Thymus (tissue), 11 donors: ENCODE measurements around the gene BEAN1. TPM values are rescaled to one million over a fixed set of nuclear protein-coding genes. Genes with fewer than 3 reads are reported as not detected.

Experiments
- DNase-seq, 9 donors: peaks; one replicate each; pipeline ENCODE4 v3.0.0-alpha.2; 2013; ENCODE audit warnings: low spot score in 9 of 9, low read depth in 6 of 9, missing footprints in 1 of 9
- H3K27ac ChIP-seq, 2 donors: one replicate each; pipeline ENCODE4 v1.5.1; 2013; ENCODE audit warnings: control low read depth in 1 of 2, low read depth in 1 of 2, low read length in 1 of 2, mild to moderate bottlenecking in 1 of 2, moderate library complexity in 1 of 2
- H3K27me3 ChIP-seq, 2 donors: one replicate each; pipeline ENCODE4 v1.5.1; 2013; ENCODE audit warnings: low read length in 1 of 2; ENCODE audit not compliant: control insufficient read depth in 2 of 2, insufficient read depth in 1 of 2
- H3K36me3 ChIP-seq, 2 donors: one replicate each; pipeline ENCODE4 v1.5.1; 2013; ENCODE audit warnings: low read length in 1 of 2, mild to moderate bottlenecking in 1 of 2, moderate library complexity in 1 of 2; ENCODE audit not compliant: control insufficient read depth in 2 of 2, insufficient read depth in 2 of 2
- H3K4me1 ChIP-seq, 2 donors: one replicate each; pipeline ENCODE4 v1.5.1; 2013; ENCODE audit warnings: low read length in 2 of 2; ENCODE audit not compliant: control insufficient read depth in 2 of 2, insufficient read depth in 2 of 2
- H3K4me3 ChIP-seq, 2 donors: one replicate each; pipeline ENCODE4 v1.5.1; 2013; ENCODE audit warnings: low read length in 2 of 2, control low read depth in 1 of 2, mild to moderate bottlenecking in 1 of 2
- H3K9me3 ChIP-seq, 2 donors: one replicate each; pipeline ENCODE4 v1.5.1; 2013; ENCODE audit warnings: low read length in 1 of 2, mild to moderate bottlenecking in 1 of 2; ENCODE audit not compliant: control insufficient read depth in 2 of 2, insufficient read depth in 1 of 2
- WGBS: extraction: QIAGEN DNeasy Blood & Tissue Kit; methylation state at CpG from one replicate; pipeline ENCODE4 v1.1.7; 2013; 5-methylcytosine and 5-hydroxymethylcytosine counted together
- polyA plus RNA-seq: library from polyadenylated mRNA; stranded (reverse); fragments of 200-250 nt; gene quantifications from one replicate; pipeline ENCODE4 v1.2.3, GENCODE V29; 2013
- total RNA-seq: library from RNA; stranded (reverse); fragments of 120-200 nt; gene quantifications from one replicate; pipeline ENCODE4 v1.2.4, GENCODE V29; 2013
- donor health status: healthy.

The BEAN1 gene
- total and polyA plus RNA-seq, 2 donors, result 0.05 to 0.25 TPM

- no peaks in the 10 kb centered on the region for H3K9me3 ChIP-seq
- H3K36me3 ChIP-seq, result no peaks in the 10 kb centered on the region
- H3K4me3 ChIP-seq, result no peak overlapping the region
- H3K27me3 ChIP-seq, result peaks cover 0 to 7% of the 10 kb centered on the region in 2 donors
- H3K4me1 ChIP-seq, result peaks cover 9 to 13% of the 10 kb centered on the region in 2 donors
- no peak overlapping the region for H3K27ac ChIP-seq
- WGBS, result 94% methylated on average over 6 of the region's 6 CpGs
- no peak for DNase-seq
These were observed 43.0 kb downstream of the BEAN1 start for GRCh38 chr16:66469947-66470546.

GRCh38 chr16:66470556-66470955 lies 43.5 kb downstream of the BEAN1 start:
- peaks cover 0 to 7% of the 10 kb centered on the region in 2 donors for H3K27me3 ChIP-seq
- H3K4me1 ChIP-seq, result peaks cover 12 to 18% of the 10 kb centered on the region in 2 donors
- WGBS, result 93% methylated on average over 2 of the region's 2 CpGs
- no peaks in the 10 kb centered on the region for H3K9me3 ChIP-seq
- no peak overlapping the region for H3K27ac ChIP-seq
- H3K4me3 ChIP-seq, result no peak overlapping the region
- no peaks in the 10 kb centered on the region for H3K36me3 ChIP-seq
- DNase-seq, result no peak

- Histone ChIP-seq H3K27ac (no peak overlapping the region), H3K9me3 (no peaks in the 10 kb centered on the region), H3K4me3 (no peak overlapping the region), H3K4me1 (peaks cover 12 to 18% of the 10 kb centered on the region in 2 donors), H3K36me3 (no peaks in the 10 kb centered on the region), H3K27me3 (peaks cover 0 to 7% of the 10 kb centered on the region in 2 donors)
- no peak for DNase-seq
- 98% methylated on average over 10 of the region's 10 CpGs for whole genome bisulfite sequencing
These were observed 44.2 kb downstream of the BEAN1 start for GRCh38 chr16:66471264-66471663.

- H3K9me3 ChIP-seq, result no peaks in the 10 kb centered on the region
- H3K4me3 ChIP-seq, result no peak overlapping the region
- H3K27me3 ChIP-seq, result peaks cover 0 to 7% of the 10 kb centered on the region in 2 donors
- peaks cover 12 to 23% of the 10 kb centered on the region in 2 donors for H3K4me1 ChIP-seq
- DNase-seq, result no peak
- H3K36me3 ChIP-seq, result no peaks in the 10 kb centered on the region
- H3K27ac ChIP-seq, result no peak overlapping the region
- WGBS, result 97% methylated on average over 10 of the region's 10 CpGs
These were observed 44.8 kb downstream of the BEAN1 start for GRCh38 chr16:66471716-66472393.

- Histone ChIP-seq H3K36me3 (no peaks in the 10 kb centered on the region), H3K27me3 (peaks cover 0 to 7% of the 10 kb centered on the region in 2 donors)
- DNase-seq, result no peak
These were observed 46.0 kb downstream of the BEAN1 start for GRCh38 chr16:66473051-66473571.

GRCh38 chr16:66473654-66474519 lies 46.8 kb downstream of the BEAN1 start:
- Histone ChIP-seq H3K4me3 (no peak overlapping the region), H3K27me3 (peaks cover 0 to 2% of the 10 kb centered on the region in 2 donors), H3K9me3 (no peaks in the 10 kb centered on the region), H3K27ac (peak overlapping the region in 1 of 2 donors; percentile 72), H3K4me1 (peaks cover 13 to 36% of the 10 kb centered on the region in 2 donors), H3K36me3 (no peaks in the 10 kb centered on the region)
- no peak for DNase-seq
- WGBS, result 94% methylated on average over 4 of the region's 4 CpGs

More at GRCh38 chr16:66473051-66473571, 46.0 kb downstream of the BEAN1 start:
- Histone ChIP-seq H3K4me1 (peaks cover 12 to 30% of the 10 kb centered on the region in 2 donors), H3K4me3 (no peak overlapping the region), H3K27ac (no peak overlapping the region), H3K9me3 (no peaks in the 10 kb centered on the region)
- WGBS, result 97% methylated on average over 15 of the region's 15 CpGs

GRCh38 chr16:66474750-66475199 lies 47.7 kb downstream of the BEAN1 start:
- 3% methylated on average over 4 of the region's 4 CpGs for whole genome bisulfite sequencing
- no peaks in the 10 kb centered on the region for H3K9me3 ChIP-seq
- H3K4me1 ChIP-seq, result peaks cover 17 to 44% of the 10 kb centered on the region in 2 donors
- H3K27me3 ChIP-seq, result peaks cover 0 to 2% of the 10 kb centered on the region in 2 donors
- peak overlapping the region; percentile 46 to 80 for H3K27ac ChIP-seq
- H3K36me3 ChIP-seq, result no peaks in the 10 kb centered on the region
- DNase-seq, result peak; percentile 59 to 95 (median 83)
- no peak overlapping the region for H3K4me3 ChIP-seq

GRCh38 chr16:66475232-66475631 lies 48.1 kb downstream of the BEAN1 start:
- Histone ChIP-seq H3K4me1 (peaks cover 17 to 44% of the 10 kb centered on the region in 2 donors), H3K4me3 (no peak overlapping the region), H3K27ac (peak overlapping the region in 1 of 2 donors; percentile 80), H3K9me3 (no peaks in the 10 kb centered on the region), H3K27me3 (peaks cover 0 to 2% of the 10 kb centered on the region in 2 donors), H3K36me3 (no peaks in the 10 kb centered on the region)
- DNase-seq, result no peak
- WGBS, result 98% methylated on average over 2 of the region's 2 CpGs
